Ishikawa (cell line): ENCODE results near the gene TRIM9.

Source experiments
- CEBPB ChIP-seq: IDR thresholded peaks from 2 replicates; pipeline ENCODE4 v1.6.1; 2012
- CREB1 ChIP-seq: IDR thresholded peaks from 2 replicates; pipeline ENCODE4 v1.6.1; 2012; ENCODE audit warnings: low read depth
- EGR1 ChIP-seq: IDR thresholded peaks from 2 replicates; pipeline ENCODE4 v1.6.1; 2012
- EP300 ChIP-seq: IDR thresholded peaks from 2 replicates; pipeline ENCODE4 v1.6.1; 2012; ENCODE audit warnings: borderline replicate concordance
- FOXM1 ChIP-seq: IDR thresholded peaks from 2 replicates; pipeline ENCODE4 v1.6.1; 2012; ENCODE audit warnings: low read depth, borderline replicate concordance
- MAX ChIP-seq: IDR thresholded peaks from 2 replicates; pipeline ENCODE4 v1.6.1; 2012
- NFIC ChIP-seq: IDR thresholded peaks from 2 replicates; pipeline ENCODE4 v1.6.1; 2012
- RAD21 ChIP-seq: IDR thresholded peaks from 2 replicates; pipeline ENCODE4 v1.6.1; 2012; ENCODE audit warnings: low read depth
- REST ChIP-seq: IDR thresholded peaks from 2 replicates; pipeline ENCODE4 v1.6.1; 2012; ENCODE audit warnings: low read depth, mild to moderate bottlenecking
- TAF1 ChIP-seq: IDR thresholded peaks from 2 replicates; pipeline ENCODE4 v1.6.1; 2012; ENCODE audit warnings: low read depth, mild to moderate bottlenecking
- TCF12 ChIP-seq: IDR thresholded peaks from 2 replicates; pipeline ENCODE4 v1.6.1; 2012; ENCODE audit warnings: low read depth
- TEAD4 ChIP-seq: IDR thresholded peaks from 2 replicates; pipeline ENCODE4 v1.6.1; 2012
- USF1 ChIP-seq: IDR thresholded peaks from 2 replicates; pipeline ENCODE4 v1.6.1; 2012
- YY1 ChIP-seq: IDR thresholded peaks from 2 replicates; pipeline ENCODE4 v1.6.1; 2012; ENCODE audit warnings: low read depth
- ZBTB7A ChIP-seq: IDR thresholded peaks from 2 replicates; pipeline ENCODE4 v1.6.1; 2012; ENCODE audit warnings: low read depth

The TRIM9 gene

GRCh38 chr14:51087031-51087441 lies 7.9 kb downstream of the TRIM9 start:
- TF ChIP-seq RAD21 (no peak), TEAD4 (no peak), NFIC (0 out of 2 replicates have a peak, but pooled peaks have one; percentile 34)

- no peak for TF ChIP-seq MAX
- no peak for TF ChIP-seq CEBPB
- no peak for TF ChIP-seq ZBTB7A
- no peak for TF ChIP-seq FOXM1
- TF ChIP-seq TAF1 = no peak
- no peak for TF ChIP-seq NFIC
- no peak for TF ChIP-seq TEAD4
- no peak for TF ChIP-seq CREB1
- TF ChIP-seq USF1 = no peak
- no peak for TF ChIP-seq REST
- no peak for TF ChIP-seq EGR1
- TF ChIP-seq TCF12 = no peak
- no peak for TF ChIP-seq EP300
- no peak for TF ChIP-seq RAD21
- TF ChIP-seq YY1 = no peak
Observed at GRCh38 chr14:51086044-51086443, 8.9 kb downstream of the TRIM9 start.

- TF ChIP-seq MAX = no peak
- no peak for TF ChIP-seq FOXM1
- no peak for TF ChIP-seq CREB1
- TF ChIP-seq REST = no peak
- TF ChIP-seq RAD21 = no peak
- no peak for TF ChIP-seq EP300
- no peak for TF ChIP-seq TAF1
- TF ChIP-seq CEBPB = no peak
- TF ChIP-seq USF1 = no peak
- no peak for TF ChIP-seq YY1
- no peak for TF ChIP-seq TCF12
- TF ChIP-seq ZBTB7A = no peak
- no peak for TF ChIP-seq NFIC
- TF ChIP-seq EGR1 = no peak
- TF ChIP-seq TEAD4 = no peak
Observed at GRCh38 chr14:51084962-51085361, 9.9 kb downstream of the TRIM9 start.

- TF ChIP-seq REST (no peak), USF1 (no peak)
Observed at GRCh38 chr14:51084507-51084906, 10.4 kb downstream of the TRIM9 start.

GRCh38 chr14:51082349-51082748 lies 12.6 kb downstream of the TRIM9 start:
- no peak for TF ChIP-seq TCF12
- no peak for TF ChIP-seq CEBPB
- TF ChIP-seq REST = no peak
- no peak for TF ChIP-seq EP300
- no peak for TF ChIP-seq NFIC
- TF ChIP-seq CREB1 = no peak
- TF ChIP-seq MAX = no peak
- TF ChIP-seq EGR1 = no peak
- no peak for TF ChIP-seq ZBTB7A
- no peak for TF ChIP-seq RAD21
- no peak for TF ChIP-seq TAF1
- TF ChIP-seq YY1 = no peak
- no peak for TF ChIP-seq USF1
- no peak for TF ChIP-seq FOXM1
